Stimulated activated CD4-positive, alpha-beta T cell treated with anti-CD3 and anti-CD28 coated beads, Interleukin-4, amount 100 ng/mL, for 48 hours (primary cell): Measurements from ENCODE around the gene ACOX3.

Experiments used
- DNase-seq, 2 donors: peaks; one replicate each; pipeline ENCODE4 v3.0.0-alpha.2; 2020; ENCODE audit warnings: low read depth in 2 of 2

Gene ACOX3

DNA sequence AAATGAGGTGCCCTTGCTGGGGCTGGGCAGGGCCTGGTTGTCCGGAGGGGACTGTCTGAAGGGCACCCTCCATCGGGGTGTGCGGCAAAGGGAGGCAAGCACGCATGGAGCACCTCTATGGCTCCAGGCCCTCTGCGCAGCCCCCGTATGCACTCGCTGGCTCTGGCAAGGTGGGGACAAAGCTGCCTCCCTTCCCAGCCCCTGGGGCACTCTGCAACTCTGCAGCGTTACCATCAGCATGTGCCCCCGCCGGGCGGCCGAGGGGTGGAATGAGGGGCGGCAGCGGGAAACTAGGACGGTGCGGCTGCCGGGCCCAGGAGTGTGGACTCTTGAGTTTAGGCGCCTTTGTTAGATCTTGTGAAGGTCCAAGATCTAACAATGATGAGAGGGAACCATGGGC lies 26.5 kb upstream of the ACOX3 start:
- no peak for DNase-seq

DNA sequence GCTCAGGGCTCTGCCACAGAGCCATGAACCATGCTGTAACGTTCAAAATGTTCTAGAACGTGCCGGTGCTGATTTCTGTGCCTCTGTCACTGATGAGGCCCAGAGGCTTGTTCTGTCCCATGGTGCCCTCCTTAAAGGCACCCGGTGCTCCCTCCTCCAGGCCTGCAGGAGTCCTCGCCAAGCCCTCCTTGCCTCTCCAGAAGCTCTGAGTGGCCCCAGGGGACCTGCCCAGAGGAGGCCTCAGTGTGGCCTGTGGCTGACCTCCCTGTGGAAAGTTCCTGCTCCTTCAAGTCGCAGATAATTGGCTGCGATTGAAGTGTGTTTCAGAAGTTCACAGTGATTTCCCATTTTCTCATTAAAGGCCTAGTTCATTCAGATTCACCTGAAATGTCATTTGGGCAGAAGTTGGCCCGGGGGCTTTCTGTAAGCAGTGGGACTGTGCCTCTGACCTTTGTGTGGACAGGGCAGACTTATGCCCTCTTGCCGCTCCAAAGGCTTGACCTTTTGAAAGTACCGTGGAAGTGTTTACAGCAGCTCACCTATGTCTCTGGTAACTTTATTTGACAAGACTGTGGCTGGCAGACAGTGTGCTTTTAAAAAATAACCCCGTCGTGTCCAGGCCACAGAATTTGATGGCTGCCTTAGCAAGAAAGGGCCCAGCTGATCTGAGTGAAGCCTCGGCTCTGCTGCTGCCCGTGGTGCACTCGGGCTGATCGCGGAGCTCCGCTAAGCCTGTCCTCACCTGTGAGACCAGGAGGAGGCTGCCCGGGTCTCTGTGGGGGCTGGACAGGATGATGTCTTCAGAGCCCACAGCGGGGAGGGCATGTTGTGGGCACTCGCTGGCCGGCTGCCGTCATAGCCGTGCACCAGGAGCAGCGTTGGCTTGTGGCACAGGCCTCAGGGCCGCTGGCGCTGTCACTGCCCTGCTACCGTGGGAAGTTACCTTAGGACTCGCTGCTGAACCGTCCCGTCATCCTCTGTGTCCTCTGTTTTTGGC lies 25.4 kb upstream of the ACOX3 start:
- no peak for DNase-seq

DNA sequence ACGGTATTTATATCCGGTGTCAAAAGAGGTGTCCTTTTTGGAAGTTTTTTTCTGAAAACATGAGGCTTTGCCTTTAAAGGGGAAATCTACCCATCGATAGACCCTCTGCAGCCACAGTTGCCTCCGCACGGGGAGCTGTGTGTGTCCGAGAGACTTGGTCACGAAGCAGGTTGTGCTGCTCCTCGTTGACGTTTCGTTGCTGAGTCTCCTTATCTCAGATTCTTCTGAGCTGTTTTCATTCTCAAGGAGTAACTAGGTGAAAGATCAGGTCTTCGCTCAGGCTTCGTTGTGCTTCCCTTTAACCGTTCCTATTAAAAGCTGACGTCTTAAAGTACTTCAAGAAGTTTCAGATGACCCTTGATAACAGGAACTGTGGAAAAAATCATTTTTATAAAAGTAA lies 23.9 kb upstream of the ACOX3 start:
- no peak for DNase-seq

DNA sequence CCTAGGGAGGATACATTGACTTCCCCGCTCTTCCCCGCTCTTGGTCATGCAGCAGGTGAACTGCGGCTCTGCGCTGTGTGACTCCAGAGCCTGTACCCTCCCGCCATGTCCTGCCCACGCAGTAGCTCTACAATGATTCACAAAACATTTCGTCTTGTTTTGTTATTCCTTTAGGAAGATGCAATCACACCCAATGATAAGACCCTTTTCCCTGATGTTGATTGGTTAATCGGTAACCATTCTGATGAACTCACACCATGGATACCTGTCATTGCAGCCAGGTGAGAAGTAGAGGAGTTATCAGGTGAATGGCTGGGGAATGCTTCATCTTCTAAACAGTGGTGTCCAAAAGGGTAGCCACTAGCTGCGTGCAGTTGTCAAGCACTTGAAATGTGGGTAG lies 23.3 kb upstream of the ACOX3 start:
- DNase-seq, result no peak

DNA sequence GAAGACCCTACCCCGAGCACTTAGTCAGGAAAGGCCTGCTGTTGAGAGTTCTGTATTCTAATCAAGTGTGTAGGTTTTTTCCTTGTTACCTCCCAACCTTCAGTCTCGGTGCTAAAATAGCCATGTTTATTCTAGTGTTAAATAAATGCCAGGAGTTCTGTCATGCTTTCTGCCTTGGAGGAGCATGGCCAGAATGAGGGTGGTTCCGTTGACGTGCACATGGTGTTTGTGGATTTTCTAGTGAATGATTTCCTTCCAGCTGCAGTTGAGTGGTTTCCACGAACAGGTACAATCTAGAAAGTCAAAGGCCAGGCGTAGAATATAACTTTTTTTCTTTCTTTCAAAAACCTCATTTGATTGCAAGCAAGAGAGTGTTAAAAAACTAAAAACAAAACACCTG lies 21.1 kb upstream of the ACOX3 start:
- no peak for DNase-seq

DNA sequence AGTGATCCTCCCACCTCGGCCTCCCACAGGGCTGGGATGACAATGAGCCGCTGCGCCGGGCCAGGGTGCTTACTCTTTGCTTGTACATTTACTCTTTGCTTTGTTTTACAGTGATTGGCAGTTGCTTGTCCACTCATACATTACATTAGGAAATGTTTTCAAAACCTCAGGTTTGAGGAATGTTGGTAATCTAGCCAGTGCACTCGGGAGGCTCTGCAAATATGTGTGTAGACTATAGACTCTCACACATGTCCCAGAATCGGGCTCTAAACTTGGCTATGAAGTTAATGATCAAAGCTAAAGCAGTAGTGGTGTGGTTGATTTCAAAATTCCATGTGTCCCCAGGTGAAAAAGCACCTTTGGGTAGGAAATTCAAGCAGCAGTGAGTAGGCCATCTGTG lies 20.6 kb upstream of the ACOX3 start:
- no peak for DNase-seq

DNA sequence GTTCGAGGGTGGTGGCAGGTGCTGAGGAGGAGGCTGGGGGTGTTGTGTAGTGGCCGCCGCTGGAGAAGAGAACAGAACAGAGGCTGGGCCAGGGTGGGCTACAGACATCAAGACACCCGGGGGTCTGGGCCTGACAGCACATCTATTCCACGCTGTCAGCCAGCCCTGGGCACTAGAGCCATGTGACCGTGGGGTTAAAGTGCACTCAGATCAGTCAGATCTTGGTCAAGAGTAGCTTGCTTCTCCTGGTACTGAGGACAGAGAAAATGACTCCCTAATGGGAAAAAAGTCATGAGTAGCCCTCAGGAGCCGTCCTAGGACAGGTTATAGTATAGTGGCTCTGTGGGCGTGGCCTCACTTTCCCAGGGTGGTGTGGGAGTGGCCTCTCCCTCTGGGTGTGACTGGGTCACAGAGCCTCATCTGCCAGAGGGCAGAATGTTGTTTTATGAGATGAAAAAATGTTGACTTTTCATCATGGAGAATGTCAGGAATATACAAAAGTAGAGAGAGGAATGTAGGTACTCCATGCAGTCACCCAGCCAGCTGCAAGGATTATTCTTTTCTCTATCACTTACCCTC lies 19.4 kb upstream of the ACOX3 start:
- DNase-seq, result no peak

DNA sequence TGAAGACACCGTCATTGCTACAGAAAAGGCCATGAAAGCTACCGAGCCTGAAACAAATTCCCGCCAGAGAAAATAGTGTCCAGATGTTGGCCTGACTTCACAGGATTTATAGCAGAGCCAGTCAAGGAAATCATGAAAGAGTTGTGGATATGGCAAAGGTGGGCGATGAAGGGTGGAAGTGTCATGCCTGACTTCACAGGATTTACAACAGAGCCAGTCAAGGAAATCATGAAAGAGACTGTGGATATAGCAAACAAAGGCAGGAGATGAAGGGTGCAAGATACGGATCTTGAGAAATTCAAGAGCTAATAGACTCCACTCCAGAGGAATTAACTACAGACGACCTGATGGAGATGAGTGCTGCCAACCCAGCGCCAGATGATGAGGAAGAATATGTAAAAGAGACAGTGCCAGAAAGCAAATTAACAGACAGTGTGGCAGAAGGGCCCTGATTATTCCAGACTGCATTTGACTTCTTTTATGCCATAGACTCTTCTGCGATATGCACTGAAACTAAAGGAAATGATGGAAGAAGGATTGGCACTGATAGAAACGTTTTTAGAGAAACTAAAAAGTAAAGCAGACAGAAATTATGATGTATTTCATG lies 17.2 kb upstream of the ACOX3 start:
- DNase-seq, result no peak

DNA sequence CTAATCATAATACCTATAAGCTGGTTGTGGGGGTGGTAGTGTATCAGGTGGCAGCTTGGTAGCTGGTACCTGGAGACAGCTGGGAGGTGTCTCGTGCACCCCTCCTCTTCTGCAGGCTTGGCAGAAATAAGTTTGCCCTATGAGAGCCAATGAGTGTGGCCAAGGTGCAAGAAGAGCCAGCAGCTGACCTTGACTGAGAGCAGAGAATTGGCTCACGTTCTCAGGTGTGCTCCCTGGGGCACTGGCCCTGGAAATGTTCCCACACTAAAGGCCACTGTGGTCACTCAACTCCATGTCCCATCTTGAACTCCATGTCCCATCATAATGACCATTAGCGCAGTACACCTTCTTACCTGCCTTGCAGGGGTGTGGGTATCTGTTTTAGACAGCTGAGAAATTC lies 13.4 kb upstream of the ACOX3 start:
- no peak for DNase-seq

DNA sequence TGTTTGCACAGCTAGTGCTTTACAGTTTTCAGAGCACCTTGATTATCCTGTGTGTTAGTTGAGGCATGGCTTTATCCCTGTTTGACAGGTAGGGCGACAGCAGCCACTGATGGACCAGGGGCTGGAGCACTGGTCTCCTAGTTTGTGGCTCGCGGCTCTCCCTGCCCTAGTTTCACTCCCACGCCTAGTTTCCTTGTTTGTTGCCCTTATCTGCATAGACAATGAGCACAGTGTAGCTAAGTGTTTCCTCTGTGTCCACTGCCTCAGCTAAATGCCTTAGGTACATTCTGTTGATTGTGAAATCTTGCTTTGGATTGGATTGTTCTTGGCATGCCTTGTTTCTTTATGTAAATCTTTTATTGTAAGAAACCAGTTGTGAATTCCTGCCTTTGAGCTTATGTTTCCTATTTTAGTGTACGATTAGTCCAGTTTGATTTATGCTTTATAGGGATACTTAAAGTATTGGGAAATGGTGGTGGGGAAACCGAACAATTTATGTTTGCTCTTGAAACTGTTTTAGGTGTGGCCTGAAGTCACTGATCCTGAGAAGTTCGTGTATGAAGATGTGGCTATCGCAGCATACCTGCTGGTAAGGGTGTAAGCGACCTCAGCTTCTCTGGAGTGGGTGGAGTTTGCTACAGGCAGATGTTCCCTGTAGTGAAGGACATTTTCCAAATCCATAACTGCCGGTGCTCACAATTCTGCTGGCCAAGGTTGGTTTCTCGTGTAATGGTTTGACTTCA lies 11.1 kb upstream of the ACOX3 start:
- DNase-seq, result no peak

DNA sequence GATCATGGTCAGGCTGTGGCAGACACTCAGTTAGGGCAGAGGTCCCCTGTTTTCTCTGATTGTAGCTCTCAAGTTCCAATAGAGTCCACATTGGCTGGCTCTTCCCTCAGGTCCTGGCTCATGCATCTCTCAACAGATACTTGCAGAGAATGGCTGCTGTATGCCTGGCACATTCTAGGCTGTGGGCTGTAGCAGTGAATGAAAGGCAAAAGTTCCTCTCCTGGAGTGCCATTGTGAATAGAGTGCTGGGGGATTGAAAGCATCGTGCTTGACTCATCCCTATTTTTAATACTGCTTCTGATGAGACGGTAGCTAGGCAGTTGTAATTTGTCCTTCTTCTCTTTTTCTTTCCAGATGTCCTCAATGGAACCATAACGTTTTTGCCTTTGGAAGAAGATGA lies 5.6 kb upstream of the ACOX3 start:
- DNase-seq, result no peak

DNA sequence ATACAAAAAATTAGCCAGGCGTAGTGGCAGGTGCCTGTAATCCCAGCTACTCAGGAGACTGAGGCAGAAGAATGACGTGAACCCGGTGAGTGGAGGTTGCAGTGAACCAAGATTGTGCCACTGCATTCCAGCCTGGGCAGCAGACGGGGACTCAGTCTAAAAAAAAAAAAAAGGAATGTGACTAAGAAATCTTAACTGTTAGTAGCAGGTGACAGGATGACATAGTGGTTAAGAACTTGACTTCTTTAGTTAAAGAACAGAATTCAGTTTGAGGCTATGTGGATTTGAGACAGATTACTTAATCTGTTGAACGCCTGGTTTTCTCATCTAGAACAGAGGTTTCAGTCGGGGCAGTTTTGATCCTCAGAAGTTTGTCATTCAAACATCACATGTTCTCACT lies 3.3 kb upstream of the ACOX3 start:
- no peak for DNase-seq

DNA sequence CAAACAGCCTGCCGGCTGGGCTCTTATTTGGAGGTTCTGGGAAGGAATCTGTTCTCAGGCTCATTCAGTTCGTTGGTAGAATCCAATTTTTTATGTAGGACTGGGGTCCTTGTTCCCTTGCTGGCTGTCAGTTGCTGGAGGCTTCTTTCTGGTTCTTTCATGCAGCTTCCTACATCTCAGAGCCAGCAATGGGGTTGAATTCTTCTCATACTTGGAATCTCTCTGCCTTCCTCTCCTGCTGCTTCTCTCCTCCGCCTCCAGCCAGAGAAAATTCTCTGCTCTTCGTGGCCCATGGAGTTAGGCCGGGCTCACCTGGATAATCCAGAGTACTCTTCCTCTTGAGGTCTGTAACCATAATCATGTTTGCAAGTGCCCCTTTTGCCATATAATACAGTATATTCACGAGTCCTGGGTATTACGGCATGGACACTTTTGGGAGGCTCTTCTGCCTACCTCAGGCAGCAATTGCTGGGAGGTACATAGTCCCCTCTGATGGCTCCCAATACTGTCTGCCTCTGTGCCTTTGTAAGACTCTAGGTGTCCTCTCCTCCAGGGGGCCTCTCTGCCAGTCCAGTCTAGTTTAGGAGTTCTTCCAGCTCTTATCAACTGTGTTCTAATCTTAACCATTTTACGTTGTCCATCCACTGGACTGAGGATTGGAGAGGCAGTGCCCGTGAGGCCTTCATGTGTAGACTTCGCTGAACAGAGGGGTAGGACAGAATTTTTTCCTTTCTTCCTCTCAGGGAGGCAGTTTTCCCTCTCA lies 2.3 kb upstream of the ACOX3 start:
- DNase-seq, result no peak

DNA sequence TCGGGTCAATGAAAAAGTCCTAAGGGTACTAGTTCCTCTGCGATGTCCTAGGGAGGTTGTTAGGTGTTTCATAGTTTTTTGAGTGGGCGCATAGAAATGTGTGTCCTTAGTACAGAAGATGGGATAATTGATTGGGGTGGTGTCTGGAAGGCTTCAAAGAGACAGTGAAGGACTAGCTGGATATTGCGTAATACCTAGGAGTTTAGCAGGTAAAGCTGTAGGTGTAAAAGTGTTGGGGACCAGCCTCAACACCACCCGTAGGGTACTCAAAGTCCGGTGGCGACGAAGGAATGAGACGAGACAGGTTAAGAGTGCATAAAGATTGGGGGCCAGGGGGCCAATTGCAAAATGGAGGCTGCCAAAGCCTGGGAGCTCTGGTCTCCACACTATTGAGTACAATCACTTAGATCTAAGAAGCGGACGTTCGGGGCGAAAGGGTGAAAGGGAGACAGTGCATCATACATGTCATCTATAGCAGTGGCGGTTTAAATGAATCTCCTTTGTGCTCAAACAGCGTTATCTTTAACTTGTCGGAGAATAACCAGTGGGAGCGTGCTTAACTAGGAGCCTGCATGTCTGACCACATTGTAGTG lies 1.1 kb upstream of the ACOX3 start:
- no peak for DNase-seq

DNA sequence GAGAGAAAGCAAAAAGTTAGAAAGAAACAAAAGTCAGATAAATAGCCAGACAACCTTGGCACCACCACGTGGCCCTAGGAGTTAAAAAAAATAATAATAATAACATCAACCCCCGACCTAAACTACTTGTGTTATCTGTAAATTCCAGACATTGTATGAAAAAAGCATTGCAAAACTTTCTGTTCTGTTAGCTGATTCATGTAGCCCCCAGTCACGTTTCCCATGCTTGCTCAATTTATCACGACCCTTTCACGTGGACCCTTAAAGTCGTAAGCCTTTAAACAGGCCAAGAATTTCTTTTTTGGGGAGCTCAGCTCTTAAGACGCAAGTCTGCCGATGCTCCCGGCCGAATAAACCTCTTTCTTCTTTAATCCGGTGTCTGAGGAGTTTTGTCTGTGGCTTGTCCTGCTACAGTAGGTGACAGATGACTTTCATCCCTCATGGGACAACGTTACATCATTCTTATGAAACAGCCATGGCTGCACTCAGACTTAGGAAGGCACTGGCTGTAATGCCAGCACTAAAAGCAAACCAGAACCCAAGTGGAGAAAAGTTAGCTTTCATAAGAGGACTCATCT lies 520 bp downstream of the ACOX3 start:
- no peak for DNase-seq

DNA sequence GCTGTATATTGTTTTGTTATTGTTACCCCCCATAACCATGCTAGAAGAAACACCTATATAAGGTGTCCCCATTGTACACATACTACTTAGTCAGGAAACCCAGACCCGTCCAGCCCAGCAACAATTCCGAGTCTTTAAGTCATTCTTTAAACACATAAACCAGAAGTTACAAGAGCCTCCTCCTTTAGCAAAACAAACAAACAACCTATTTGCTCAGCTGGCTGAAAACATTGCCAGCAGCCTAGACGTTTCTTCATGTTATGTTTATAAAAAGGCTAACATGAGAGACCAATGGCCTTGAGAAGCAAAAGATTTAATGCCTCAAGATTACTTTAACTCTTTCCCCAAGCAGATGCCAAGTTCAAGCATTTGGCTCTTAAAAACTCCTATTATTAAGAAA lies 1.4 kb downstream of the ACOX3 start:
- DNase-seq, result no peak

DNA sequence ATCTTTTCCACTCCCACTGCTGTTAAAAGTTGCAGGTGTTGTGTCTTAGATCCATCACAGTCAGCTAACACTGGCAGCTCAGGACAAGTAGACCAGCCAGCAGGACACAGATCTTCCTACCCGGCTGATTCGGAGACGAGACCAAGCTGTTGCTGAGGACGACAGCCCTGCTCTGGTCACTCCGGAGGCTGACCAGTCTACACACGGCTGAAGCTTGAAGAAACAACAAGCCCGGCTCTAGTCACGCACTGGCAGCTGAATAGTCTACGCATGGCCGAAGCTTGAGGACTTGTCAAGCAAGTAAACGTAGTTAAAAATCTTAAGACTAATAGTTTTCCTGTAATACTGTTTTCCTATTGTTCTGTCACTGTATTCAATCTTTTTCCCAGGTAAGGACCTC lies 1.8 kb downstream of the ACOX3 start:
- no peak for DNase-seq

DNA sequence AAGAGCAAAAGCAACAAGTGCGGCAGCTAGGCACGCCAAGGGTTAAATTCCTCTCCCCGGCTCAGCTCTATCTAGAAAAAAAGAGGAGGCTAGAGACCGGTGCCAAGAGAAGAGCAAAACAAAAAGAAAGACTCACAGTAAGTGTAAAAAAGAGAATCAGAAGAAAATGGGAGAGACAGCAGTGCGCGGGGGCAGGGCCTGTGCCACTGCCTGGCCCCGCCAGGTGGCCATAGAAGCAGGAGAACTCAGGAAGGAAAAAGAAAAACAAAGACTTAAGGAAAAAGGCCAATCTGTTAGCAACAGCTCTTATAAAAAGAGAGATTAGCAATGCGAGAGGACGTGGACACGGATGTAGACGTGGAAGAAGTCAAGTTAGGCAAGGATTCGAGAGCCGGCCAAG lies 3.2 kb downstream of the ACOX3 start:
- DNase-seq, result no peak

DNA sequence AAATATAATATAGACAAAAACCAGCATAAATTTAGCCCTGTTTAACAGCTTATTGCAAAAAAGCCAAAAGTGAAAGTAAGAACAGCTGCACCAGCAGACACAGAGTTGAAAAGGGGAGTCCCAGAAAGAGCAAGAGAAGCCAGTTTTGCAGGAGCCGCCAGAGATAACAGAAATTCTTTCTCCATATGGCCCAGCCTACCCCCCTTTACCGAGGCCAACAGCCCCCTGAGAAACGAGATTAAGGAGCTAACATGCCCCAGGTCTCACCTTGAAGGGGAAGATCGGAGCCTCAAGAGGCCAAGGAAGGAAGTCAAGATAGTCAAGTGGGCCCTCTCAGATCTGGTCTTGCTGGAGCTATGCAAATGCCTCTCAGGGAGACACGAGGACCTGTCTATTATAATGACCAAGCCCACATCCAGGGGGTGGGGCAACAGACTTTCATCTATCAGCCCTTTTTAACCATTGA lies 4.8 kb downstream of the ACOX3 start:
- peak in 1 of 2 donors; percentile 30 for DNase-seq

DNA sequence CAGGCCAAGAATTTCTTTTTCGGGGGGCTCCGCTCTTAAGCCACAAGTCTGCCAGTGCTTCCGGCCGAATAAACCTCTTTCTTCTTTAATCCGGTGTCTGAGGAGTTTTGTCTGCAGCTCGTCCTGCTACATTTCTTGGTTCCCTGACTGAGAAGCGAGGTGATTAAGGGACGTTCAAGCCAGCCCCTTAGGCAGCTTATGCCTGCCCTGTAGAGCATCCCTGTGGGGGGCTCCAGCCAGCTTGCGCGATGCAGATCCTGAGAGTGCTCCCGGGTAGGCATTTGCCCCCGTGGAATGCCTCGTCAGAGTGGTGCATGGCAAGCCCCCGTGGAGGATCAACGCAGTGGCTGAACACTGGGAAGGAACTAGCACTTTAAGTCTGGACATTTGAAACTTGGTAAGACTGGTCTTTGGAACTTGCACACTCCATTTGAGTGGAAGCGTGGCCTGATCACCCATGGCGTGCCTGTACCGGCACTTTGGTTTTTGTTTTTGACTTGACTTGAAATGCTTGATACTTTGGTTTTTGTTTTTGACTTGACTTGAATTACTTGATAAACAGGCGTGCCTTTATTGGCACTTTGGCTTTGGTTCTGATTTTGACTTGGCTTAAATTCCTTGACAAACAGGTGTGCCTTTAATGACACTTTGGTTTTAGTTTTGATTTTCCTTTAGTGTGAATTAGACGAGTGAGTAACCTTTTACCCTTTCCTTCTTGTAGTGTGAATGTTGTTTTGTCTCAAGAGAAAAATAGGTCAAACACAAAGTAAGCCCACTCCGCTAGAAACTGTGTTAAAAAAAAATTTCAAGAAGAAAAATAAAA lies 6.1 kb downstream of the ACOX3 start:
- DNase-seq, result no peak
